GM12872 (cell line): ENCODE results near the gene IRF2BP1.

Experiments
- TF ChIP-seq, protein P1 (sequence below): IDR thresholded peaks from 3 replicates; pipeline ENCODE4 v1.5.1; 2011; ENCODE audit warnings: low read depth, mild to moderate bottlenecking, low read length, moderate library complexity; ENCODE audit not compliant: insufficient read depth

Gene IRF2BP1

DNA sequence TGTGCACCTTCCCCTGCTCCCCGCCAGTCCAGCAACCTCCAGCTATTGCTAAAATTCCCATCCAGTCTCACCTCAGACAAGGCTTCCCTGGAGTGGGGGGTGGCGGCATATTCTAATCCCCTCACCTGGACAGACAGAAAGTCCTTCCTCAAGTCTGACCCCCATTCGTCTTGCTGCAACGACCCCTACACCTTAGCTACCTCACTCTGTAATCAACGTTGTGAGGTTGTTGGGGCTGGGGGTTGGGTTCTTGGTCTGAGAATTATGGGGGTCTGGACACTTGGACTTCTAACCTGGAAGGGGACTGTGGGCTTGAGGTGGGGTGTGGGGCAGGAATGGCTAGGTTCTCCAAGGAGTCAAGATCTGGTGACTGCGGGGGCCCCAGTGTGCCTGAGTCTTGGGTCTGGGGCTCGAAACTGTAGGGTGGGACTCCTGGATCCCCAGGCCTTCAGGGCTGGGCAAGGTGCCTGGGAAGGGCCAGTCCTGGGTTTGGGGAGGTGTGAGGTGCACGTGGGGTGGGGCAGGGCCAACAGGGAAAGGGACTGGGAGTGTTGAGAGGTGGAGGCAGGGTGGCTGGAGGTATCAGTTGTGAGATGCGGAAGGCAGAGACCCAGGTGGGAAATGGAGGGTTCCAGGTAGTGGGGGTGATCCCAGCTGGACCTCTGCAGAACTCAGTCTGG lies 20.5 kb downstream of the IRF2BP1 start:
- TF ChIP-seq, protein P1, sequence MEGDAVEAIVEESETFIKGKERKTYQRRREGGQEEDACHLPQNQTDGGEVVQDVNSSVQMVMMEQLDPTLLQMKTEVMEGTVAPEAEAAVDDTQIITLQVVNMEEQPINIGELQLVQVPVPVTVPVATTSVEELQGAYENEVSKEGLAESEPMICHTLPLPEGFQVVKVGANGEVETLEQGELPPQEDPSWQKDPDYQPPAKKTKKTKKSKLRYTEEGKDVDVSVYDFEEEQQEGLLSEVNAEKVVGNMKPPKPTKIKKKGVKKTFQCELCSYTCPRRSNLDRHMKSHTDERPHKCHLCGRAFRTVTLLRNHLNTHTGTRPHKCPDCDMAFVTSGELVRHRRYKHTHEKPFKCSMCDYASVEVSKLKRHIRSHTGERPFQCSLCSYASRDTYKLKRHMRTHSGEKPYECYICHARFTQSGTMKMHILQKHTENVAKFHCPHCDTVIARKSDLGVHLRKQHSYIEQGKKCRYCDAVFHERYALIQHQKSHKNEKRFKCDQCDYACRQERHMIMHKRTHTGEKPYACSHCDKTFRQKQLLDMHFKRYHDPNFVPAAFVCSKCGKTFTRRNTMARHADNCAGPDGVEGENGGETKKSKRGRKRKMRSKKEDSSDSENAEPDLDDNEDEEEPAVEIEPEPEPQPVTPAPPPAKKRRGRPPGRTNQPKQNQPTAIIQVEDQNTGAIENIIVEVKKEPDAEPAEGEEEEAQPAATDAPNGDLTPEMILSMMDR: no peak

DNA sequence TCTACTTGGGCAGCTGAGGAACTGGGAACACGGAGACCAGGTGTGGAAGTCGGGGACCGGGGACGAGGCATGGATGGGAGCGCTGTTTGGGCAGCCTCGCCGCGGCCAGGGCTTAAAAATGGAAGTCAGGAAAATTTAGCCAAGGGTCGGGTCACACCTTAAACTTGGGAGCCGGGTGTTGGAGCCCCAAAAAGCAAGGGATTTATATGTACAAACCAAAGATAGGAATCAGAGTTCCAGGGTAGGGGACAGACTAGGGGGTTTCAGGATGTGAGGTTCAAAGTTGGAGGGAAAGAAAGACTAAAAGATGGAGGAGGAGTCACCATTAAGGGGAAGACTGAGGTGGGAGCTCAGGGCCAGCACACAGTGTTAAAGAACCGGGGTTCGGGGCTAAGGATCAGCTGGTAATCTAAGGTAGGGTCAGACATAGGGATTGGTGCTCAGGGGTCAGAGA lies 21.3 kb downstream of the IRF2BP1 start:
- TF ChIP-seq, protein P1: no peak

DNA sequence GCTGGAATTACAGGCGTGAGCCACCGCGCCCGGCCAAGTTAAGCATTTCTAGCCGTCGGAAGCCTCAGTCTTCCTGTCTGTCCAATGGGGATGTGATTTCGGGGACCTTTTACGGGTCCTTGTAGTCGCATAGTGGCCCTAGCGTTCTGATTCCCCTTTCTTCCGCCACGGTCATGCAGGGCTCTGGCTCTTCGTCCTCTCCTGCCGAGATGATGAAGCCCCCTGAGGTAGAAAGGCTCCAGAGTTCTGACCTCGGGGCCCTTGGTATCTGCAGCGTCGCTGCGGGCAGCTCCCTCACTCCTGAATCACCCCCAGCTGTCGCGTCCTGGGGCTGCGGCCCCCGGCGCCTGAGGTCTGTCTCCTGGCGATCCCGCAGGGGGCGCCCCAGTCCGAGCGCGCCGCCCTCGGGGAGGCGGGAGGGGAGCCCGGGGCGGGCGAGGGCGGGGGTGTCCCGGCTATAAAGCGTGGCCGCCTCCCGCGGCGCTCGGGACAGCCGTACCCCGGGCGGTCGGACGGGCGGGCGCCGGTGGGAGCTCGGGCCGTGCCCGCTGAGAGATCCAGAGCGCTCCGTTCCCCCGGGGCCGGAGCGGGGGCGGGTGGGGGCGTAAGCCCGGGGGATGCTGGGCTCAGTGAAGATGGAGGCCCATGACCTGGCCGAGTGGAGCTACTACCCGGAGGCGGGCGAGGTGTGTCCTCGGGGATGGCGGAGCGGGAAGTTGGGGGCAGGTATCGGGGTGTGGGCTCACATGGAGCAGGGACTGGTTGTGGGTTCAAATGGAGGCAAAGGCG lies 21.9 kb downstream of the IRF2BP1 start, which contains the start of gene FOXA3:
TSS of gene FOXA3 (plus strand) at position 487 of the 789 bp plus-strand sequence. CDS start at position 618, 131 bp downstream.
- TF ChIP-seq, protein P1: peak; percentile 64

DNA sequence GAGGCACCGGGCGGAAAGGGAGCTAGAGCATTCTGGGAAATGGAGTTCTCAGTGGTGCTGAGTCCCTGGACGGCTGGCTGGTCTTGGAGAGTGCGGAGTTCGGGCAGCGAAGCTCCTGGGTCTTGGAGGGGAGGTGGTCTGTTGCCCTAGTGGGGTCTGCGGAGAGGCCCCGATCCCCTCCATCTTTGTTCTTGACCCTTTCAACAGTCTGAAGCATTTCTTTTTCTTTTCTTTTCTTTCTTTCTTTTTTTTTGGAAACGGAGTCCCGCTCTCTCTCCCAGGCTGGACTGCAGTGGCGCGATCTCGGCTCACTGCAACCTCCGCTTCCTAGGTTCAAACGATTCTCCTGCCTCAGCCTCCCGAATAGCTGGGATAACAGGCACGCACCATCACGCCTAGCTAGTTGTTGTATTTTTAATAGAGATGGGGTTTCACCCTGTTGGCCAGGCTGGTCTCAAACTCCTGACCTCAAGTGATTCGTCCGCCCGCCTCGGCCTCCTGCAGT lies 22.6 kb downstream of the IRF2BP1 start:
- TF ChIP-seq, protein P1: no peak

DNA sequence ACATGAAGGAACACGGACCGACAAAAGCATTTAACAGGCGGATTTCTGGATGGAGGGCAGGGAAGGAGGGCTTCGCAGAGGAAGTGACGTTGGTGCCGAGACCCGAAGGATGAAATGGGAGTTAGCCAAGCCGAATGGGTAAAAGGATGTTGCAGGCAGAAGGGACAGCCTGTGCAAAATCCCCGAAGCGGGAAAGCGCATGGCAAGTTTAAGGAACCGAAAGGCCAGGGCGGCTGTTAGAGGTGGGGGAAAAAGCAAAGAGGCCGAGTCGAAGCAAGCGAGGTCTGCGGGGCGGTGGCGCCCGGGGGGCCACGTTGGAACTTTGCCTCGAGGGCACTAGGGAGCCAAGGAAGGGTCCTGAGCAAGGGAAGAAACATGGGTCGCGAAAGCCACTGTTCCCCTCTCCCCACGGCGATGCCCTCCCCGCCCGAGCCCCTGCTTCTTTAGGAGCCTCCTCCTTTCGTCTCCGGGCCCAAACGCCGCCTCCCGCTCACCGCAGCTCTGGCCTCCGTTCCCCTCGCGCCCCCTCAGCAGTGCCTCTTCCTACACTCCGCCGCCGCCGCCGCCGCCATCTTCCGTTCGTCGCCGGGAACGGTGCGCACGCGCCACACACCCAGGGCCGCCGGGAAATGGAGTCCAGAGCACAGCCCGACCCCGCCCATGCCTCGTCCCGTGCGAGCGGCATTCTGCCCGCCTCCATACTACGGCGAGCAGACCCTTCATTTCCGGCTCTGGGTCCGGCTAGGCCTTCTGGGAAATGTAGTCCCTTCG lies 23.2 kb downstream of the IRF2BP1 start, which contains the start of gene SYMPK:
TSS of gene SYMPK (minus strand) at position 584 of the 771 bp plus-strand sequence. CDS start 8,652 bp downstream, outside the sequence.
- TF ChIP-seq, protein P1: no peak

DNA sequence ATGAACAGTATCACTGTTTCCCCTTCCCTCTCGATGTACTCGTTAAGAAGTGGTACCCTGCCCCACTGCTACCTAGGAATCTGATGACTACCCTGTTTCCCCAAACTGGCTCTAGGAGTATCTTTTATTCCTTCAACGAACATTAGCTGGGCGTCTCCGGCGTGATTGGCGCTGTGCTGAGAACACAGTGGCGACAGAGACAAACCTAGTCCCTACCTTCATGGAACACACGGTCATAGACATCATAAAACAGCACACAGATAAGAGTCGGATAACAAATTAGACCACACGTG lies 23.7 kb downstream of the IRF2BP1 start:
- TF ChIP-seq, protein P1: no peak
